Chondrocyte (in vitro differentiated cells): ENCODE results near the gene TMEM243. TPM values are rescaled to one million over a fixed set of nuclear protein-coding genes. Genes with fewer than 3 reads are reported as not detected.
"Not testable (repeated sequence)": the region's sequence is repeated elsewhere in the genome, so short reads cannot be mapped to it uniquely, and the experiment has no call there.

Experiments used
- DNase-seq: peaks from one replicate; pipeline ENCODE4 v3.0.0; 2021; ENCODE audit warnings: mixed read lengths, low spot score
- H3K27ac Mint-ChIP-seq: one replicate; pipeline ENCODE4 v1.8.0; 2021; ENCODE audit warnings: mild to moderate bottlenecking, moderate library complexity, mixed read lengths; ENCODE audit not compliant: unreplicated experiment
- H3K27me3 Mint-ChIP-seq: 2 replicates; pipeline ENCODE4 v1.8.0; 2021; ENCODE audit warnings: low read depth, mixed read lengths
- H3K36me3 Mint-ChIP-seq: 2 replicates; pipeline ENCODE4 v1.8.0; 2021; ENCODE audit warnings: low read depth, mixed read lengths
- H3K4me1 Mint-ChIP-seq: 2 replicates; pipeline ENCODE4 v1.8.0; 2021; ENCODE audit warnings: low read depth, mild to moderate bottlenecking, mixed read lengths
- H3K4me3 Mint-ChIP-seq: one replicate; pipeline ENCODE4 v1.8.0; 2021; ENCODE audit warnings: mild to moderate bottlenecking, moderate library complexity, mixed read lengths; ENCODE audit not compliant: unreplicated experiment
- H3K9me3 Mint-ChIP-seq: 2 replicates; pipeline ENCODE4 v1.8.0; 2021; ENCODE audit warnings: low read depth, mixed read lengths
- CTCF ChIP-seq: fragments of 200-600 bp; sonication (generic); IDR thresholded peaks from 2 replicates; pipeline ENCODE4 v1.5.0; 2021; ENCODE audit warnings: antibody characterized with exemption, mild to moderate bottlenecking, moderate library complexity
- total RNA-seq: library from RNA; stranded (reverse); gene quantifications from 3 replicates; pipeline ENCODE4 v1.2.1, GENCODE V29; 2021

TMEM243 gene
- total RNA-seq, 1 donor from 2014 or later = 22.5 TPM

- H3K27me3 Mint-ChIP-seq = no peaks in the 10 kb centered on the region
- DNase-seq = no peak
- H3K4me1 Mint-ChIP-seq = peaks cover 21% of the 10 kb centered on the region
- peaks cover 4% of the 10 kb centered on the region for H3K36me3 Mint-ChIP-seq
- no peak overlapping the region for H3K4me3 Mint-ChIP-seq
- no peak for TF ChIP-seq CTCF
- no peak overlapping the region for H3K27ac Mint-ChIP-seq
- peaks cover 9% of the 10 kb centered on the region for H3K9me3 Mint-ChIP-seq
Observed at GRCh38 chr7:87210506-87210905, 9.0 kb downstream of the TMEM243 start.

- no peak for DNase-seq
- Mint-ChIP-seq H3K4me1 (peaks cover 21% of the 10 kb centered on the region), H3K36me3 (peaks cover 7% of the 10 kb centered on the region), H3K4me3 (no peak overlapping the region), H3K27me3 (no peaks in the 10 kb centered on the region), H3K27ac (no peak overlapping the region), H3K9me3 (peaks cover 13% of the 10 kb centered on the region)
- TF ChIP-seq CTCF = no peak
Observed at GRCh38 chr7:87209295-87209924, 10.1 kb downstream of the TMEM243 start.

- H3K36me3 Mint-ChIP-seq = peaks cover 13% of the 10 kb centered on the region
- H3K9me3 Mint-ChIP-seq = peaks cover 16% of the 10 kb centered on the region
- DNase-seq = no peak
- no peaks in the 10 kb centered on the region for H3K27me3 Mint-ChIP-seq
- TF ChIP-seq CTCF = no peak
- H3K4me1 Mint-ChIP-seq = no peaks in the 10 kb centered on the region
- H3K27ac Mint-ChIP-seq = no peak overlapping the region
- H3K4me3 Mint-ChIP-seq = no peak overlapping the region
Observed at GRCh38 chr7:87206361-87206760, 13.2 kb downstream of the TMEM243 start.

- not testable (repeated sequence) for H3K27me3 Mint-ChIP-seq, H3K4me1 Mint-ChIP-seq, DNase-seq, H3K4me3 Mint-ChIP-seq, H3K27ac Mint-ChIP-seq
- H3K36me3 Mint-ChIP-seq = peaks cover 13% of the 10 kb centered on the region
- peaks cover 16% of the 10 kb centered on the region for H3K9me3 Mint-ChIP-seq
Observed at GRCh38 chr7:87205701-87206100, 13.8 kb downstream of the TMEM243 start.

- Mint-ChIP-seq H3K4me3 (no peak overlapping the region), H3K27me3 (no peaks in the 10 kb centered on the region), H3K27ac (no peak overlapping the region), H3K4me1 (no peaks in the 10 kb centered on the region), H3K36me3 (peaks cover 14% of the 10 kb centered on the region), H3K9me3 (peaks cover 16% of the 10 kb centered on the region)
- no peak for DNase-seq
- no peak for TF ChIP-seq CTCF
Observed at GRCh38 chr7:87204933-87205332, 14.6 kb downstream of the TMEM243 start.

GRCh38 chr7:87203929-87204328 lies 15.6 kb downstream of the TMEM243 start:
- H3K27ac Mint-ChIP-seq, DNase-seq, H3K4me1 Mint-ChIP-seq, H3K27me3 Mint-ChIP-seq, H3K4me3 Mint-ChIP-seq: not testable (repeated sequence)
- Mint-ChIP-seq H3K36me3 (peaks cover 22% of the 10 kb centered on the region), H3K9me3 (peaks cover 16% of the 10 kb centered on the region)
